ENCODE results near the gene ADAMTSL2. TPM values are rescaled to one million over a fixed set of nuclear protein-coding genes. Genes with fewer than 3 reads are reported as not detected.

ADAMTSL2 gene
- total RNA-seq, 2 experiments from 2014 or later: 0.29 to 0.34 TPM

GRCh38 chr9:133608889-133609288 lies 74.4 kb downstream of the ADAMTSL2 start:
- Mint-ChIP-seq H3K4me3 (no peak overlapping the region), H3K36me3 (no peaks in the 10 kb centered on the region), H3K27me3 (peaks cover 46% of the 10 kb centered on the region), H3K4me1 (peaks cover 9% of the 10 kb centered on the region), H3K9me3 (no peaks in the 10 kb centered on the region), H3K27ac (no peak overlapping the region)
- DNase-seq: no peak

GRCh38 chr9:133609311-133610098 lies 75.0 kb downstream of the ADAMTSL2 start, which contains the start of gene FAM163B:
Gene FAM163B, minus strand, starts transcription at chr9:133609389. Its CDS starts 29,166 bp downstream, at chr9:133580223.
- H3K27me3 Mint-ChIP-seq: peaks cover 46% of the 10 kb centered on the region
- H3K4me1 Mint-ChIP-seq: peaks cover 5% of the 10 kb centered on the region
- H3K9me3 Mint-ChIP-seq: no peaks in the 10 kb centered on the region
- H3K36me3 Mint-ChIP-seq: no peaks in the 10 kb centered on the region
- H3K27ac Mint-ChIP-seq: no peak within 1 kb of the TSS
- peak; percentile 63 for DNase-seq
- H3K4me3 Mint-ChIP-seq: no peak within 1 kb of the TSS

- Mint-ChIP-seq H3K36me3 (no peaks in the 10 kb centered on the region), H3K27ac (no peak overlapping the region), H3K27me3 (peaks cover 46% of the 10 kb centered on the region), H3K9me3 (no peaks in the 10 kb centered on the region), H3K4me3 (no peak overlapping the region), H3K4me1 (no peaks in the 10 kb centered on the region)
- DNase-seq: no peak
Observed at GRCh38 chr9:133610845-133611244, 76.3 kb downstream of the ADAMTSL2 start.

- H3K27me3 Mint-ChIP-seq: peaks cover 41% of the 10 kb centered on the region
- no peak overlapping the region for H3K27ac Mint-ChIP-seq
- no peak overlapping the region for H3K4me3 Mint-ChIP-seq
- no peaks in the 10 kb centered on the region for H3K36me3 Mint-ChIP-seq
- H3K9me3 Mint-ChIP-seq: no peaks in the 10 kb centered on the region
- H3K4me1 Mint-ChIP-seq: no peaks in the 10 kb centered on the region
- no peak for DNase-seq
Observed at GRCh38 chr9:133612051-133612450, 77.5 kb downstream of the ADAMTSL2 start.

GRCh38 chr9:133612816-133613215 lies 78.3 kb downstream of the ADAMTSL2 start:
- Mint-ChIP-seq H3K4me1 (no peaks in the 10 kb centered on the region), H3K36me3 (no peaks in the 10 kb centered on the region), H3K27ac (no peak overlapping the region), H3K9me3 (no peaks in the 10 kb centered on the region), H3K27me3 (peaks cover 33% of the 10 kb centered on the region), H3K4me3 (no peak overlapping the region)
- no peak for DNase-seq

GRCh38 chr9:133613432-133613831 lies 78.9 kb downstream of the ADAMTSL2 start:
- Mint-ChIP-seq H3K27me3 (peaks cover 27% of the 10 kb centered on the region), H3K27ac (no peak overlapping the region), H3K9me3 (no peaks in the 10 kb centered on the region), H3K4me1 (no peaks in the 10 kb centered on the region), H3K4me3 (no peak overlapping the region), H3K36me3 (no peaks in the 10 kb centered on the region)
- DNase-seq: no peak

- Mint-ChIP-seq H3K9me3 (no peaks in the 10 kb centered on the region), H3K27me3 (peaks cover 25% of the 10 kb centered on the region), H3K27ac (no peak overlapping the region), H3K4me1 (peaks cover 3% of the 10 kb centered on the region), H3K4me3 (no peak overlapping the region), H3K36me3 (no peaks in the 10 kb centered on the region)
- no peak for DNase-seq
Observed at GRCh38 chr9:133614056-133614455, 79.6 kb downstream of the ADAMTSL2 start.

GRCh38 chr9:133614678-133615077 lies 80.2 kb downstream of the ADAMTSL2 start:
- Mint-ChIP-seq H3K9me3 (no peaks in the 10 kb centered on the region), H3K36me3 (no peaks in the 10 kb centered on the region), H3K4me3 (no peak overlapping the region), H3K27ac (no peak overlapping the region), H3K4me1 (peaks cover 8% of the 10 kb centered on the region), H3K27me3 (peaks cover 21% of the 10 kb centered on the region)
- DNase-seq: no peak

GRCh38 chr9:133615186-133615585 lies 80.7 kb downstream of the ADAMTSL2 start:
- DNase-seq: no peak
- H3K27me3 Mint-ChIP-seq: peaks cover 16% of the 10 kb centered on the region
- H3K36me3 Mint-ChIP-seq: no peaks in the 10 kb centered on the region
- no peaks in the 10 kb centered on the region for H3K9me3 Mint-ChIP-seq
- no peak overlapping the region for H3K4me3 Mint-ChIP-seq
- H3K27ac Mint-ChIP-seq: no peak overlapping the region
- H3K4me1 Mint-ChIP-seq: peaks cover 12% of the 10 kb centered on the region

GRCh38 chr9:133615606-133616188 lies 81.2 kb downstream of the ADAMTSL2 start:
- no peak overlapping the region for H3K4me3 Mint-ChIP-seq
- H3K36me3 Mint-ChIP-seq: no peaks in the 10 kb centered on the region
- H3K27me3 Mint-ChIP-seq: peaks cover 11% of the 10 kb centered on the region
- H3K9me3 Mint-ChIP-seq: no peaks in the 10 kb centered on the region
- no peak overlapping the region for H3K27ac Mint-ChIP-seq
- no peak for DNase-seq
- H3K4me1 Mint-ChIP-seq: peaks cover 15% of the 10 kb centered on the region

GRCh38 chr9:133616643-133617405 lies 82.3 kb downstream of the ADAMTSL2 start:
- Mint-ChIP-seq H3K4me3 (no peak overlapping the region), H3K27ac (no peak overlapping the region), H3K27me3 (peaks cover 3% of the 10 kb centered on the region), H3K4me1 (peaks cover 25% of the 10 kb centered on the region), H3K36me3 (peaks cover 1% of the 10 kb centered on the region), H3K9me3 (peaks cover 2% of the 10 kb centered on the region)
- no peak for DNase-seq

GRCh38 chr9:133618726-133619125 lies 84.2 kb downstream of the ADAMTSL2 start:
- Mint-ChIP-seq H3K36me3 (peaks cover 6% of the 10 kb centered on the region), H3K4me3 (no peak overlapping the region)

GRCh38 chr9:133619791-133620190 lies 85.3 kb downstream of the ADAMTSL2 start:
- Mint-ChIP-seq H3K4me3 (no peak overlapping the region), H3K36me3 (peaks cover 6% of the 10 kb centered on the region), H3K27ac (no peak overlapping the region), H3K27me3 (peaks cover 4% of the 10 kb centered on the region), H3K4me1 (peaks cover 34% of the 10 kb centered on the region), H3K9me3 (peaks cover 3% of the 10 kb centered on the region)
- peak; percentile 66 for DNase-seq

More at GRCh38 chr9:133618726-133619125, 84.2 kb downstream of the ADAMTSL2 start:
- Mint-ChIP-seq H3K9me3 (peaks cover 3% of the 10 kb centered on the region), H3K4me1 (peaks cover 34% of the 10 kb centered on the region), H3K27me3 (peaks cover 4% of the 10 kb centered on the region), H3K27ac (no peak overlapping the region)
- DNase-seq: no peak

GRCh38 chr9:133621725-133622267 lies 87.3 kb downstream of the ADAMTSL2 start:
- H3K36me3 Mint-ChIP-seq: peaks cover 6% of the 10 kb centered on the region
- H3K27me3 Mint-ChIP-seq: peaks cover 4% of the 10 kb centered on the region
- H3K4me3 Mint-ChIP-seq: no peak overlapping the region

GRCh38 chr9:133622555-133622954 lies 88.1 kb downstream of the ADAMTSL2 start:
- H3K4me3 Mint-ChIP-seq: no peak overlapping the region
- H3K27me3 Mint-ChIP-seq: peaks cover 4% of the 10 kb centered on the region
- DNase-seq: no peak
- peaks cover 34% of the 10 kb centered on the region for H3K4me1 Mint-ChIP-seq
- H3K27ac Mint-ChIP-seq: no peak overlapping the region
- peaks cover 6% of the 10 kb centered on the region for H3K36me3 Mint-ChIP-seq
- peaks cover 13% of the 10 kb centered on the region for H3K9me3 Mint-ChIP-seq

More at GRCh38 chr9:133621725-133622267, 87.3 kb downstream of the ADAMTSL2 start:
- H3K4me1 Mint-ChIP-seq: peaks cover 34% of the 10 kb centered on the region
- DNase-seq: no peak
- H3K27ac Mint-ChIP-seq: no peak overlapping the region
- peaks cover 11% of the 10 kb centered on the region for H3K9me3 Mint-ChIP-seq

All from activated naive CD8-positive, alpha-beta T cell treated with anti-CD3 and anti-CD28 coated beads for 36 hours (primary cell).